ENCODE data around the gene RAB40C.
"Not testable (repeated sequence)": the region's sequence is repeated elsewhere in the genome, so short reads cannot be mapped to it uniquely, and the experiment has no call there.

RAB40C gene

GRCh38 chr16:591231-591630 is 1.4 kb downstream of the RAB40C start:
- DNase-seq, result no peak

- no peak for DNase-seq
Observed at GRCh38 chr16:591892-592517, 2.1 kb downstream of the RAB40C start.

GRCh38 chr16:592518-593306 is 2.8 kb downstream of the RAB40C start:
- DNase-seq, result peak; percentile 68

GRCh38 chr16:593406-593805 is 3.5 kb downstream of the RAB40C start:
- DNase-seq, result peak; percentile 16

- DNase-seq, result no peak
Observed at GRCh38 chr16:593807-594206, 3.9 kb downstream of the RAB40C start.

GRCh38 chr16:595094-595528 is 5.2 kb downstream of the RAB40C start:
- no peak for DNase-seq

- DNase-seq, result no peak
Observed at GRCh38 chr16:595942-596735, 6.3 kb downstream of the RAB40C start.

GRCh38 chr16:596736-597060 is 6.8 kb downstream of the RAB40C start:
- no peak for DNase-seq

- DNase-seq, result not testable (repeated sequence)
Observed at GRCh38 chr16:597655-598054, 7.8 kb downstream of the RAB40C start.

- no peak for DNase-seq
Observed at GRCh38 chr16:598823-599739, 9.2 kb downstream of the RAB40C start.

- DNase-seq, result no peak
Observed at GRCh38 chr16:600781-601180, 10.9 kb downstream of the RAB40C start.

GRCh38 chr16:603933-604332 is 14.1 kb downstream of the RAB40C start:
- no peak for DNase-seq

- DNase-seq, result no peak
Observed at GRCh38 chr16:606656-607307, 16.9 kb downstream of the RAB40C start.

- DNase-seq, result no peak
Observed at GRCh38 chr16:608019-608418, 18.2 kb downstream of the RAB40C start.

- no peak for DNase-seq
Observed at GRCh38 chr16:609316-609715, 19.4 kb downstream of the RAB40C start.

- no peak for DNase-seq
Observed at GRCh38 chr16:609984-610383, 20.1 kb downstream of the RAB40C start.

GRCh38 chr16:610513-611381 is 20.9 kb downstream of the RAB40C start:
- peak; percentile 4 for DNase-seq

GRCh38 chr16:615122-615521 is 25.3 kb downstream of the RAB40C start:
- no peak for DNase-seq

- no peak for DNase-seq
Observed at GRCh38 chr16:616733-617586, 27.1 kb downstream of the RAB40C start.

- no peak for DNase-seq
Observed at GRCh38 chr16:617855-618254, 28.0 kb downstream of the RAB40C start.

All from NCI-H1105 treated with DMSO at 0.1 percent for 48 hours (cell line).